Liver (tissue), 3 donors: ENCODE results near the gene TJP3.

Experiments
- FOXA1 ChIP-seq: IDR thresholded peaks from 2 replicates; pipeline ENCODE4 v1.6.1; 2016; ENCODE audit warnings: antibody characterized with exemption
- GABPA ChIP-seq, 2 donors: IDR thresholded peaks in 1 of 2; conservative IDR thresholded peaks in 1 of 2; 2 replicates each; pipeline ENCODE4 v1.6.1; 2016; ENCODE audit warnings: antibody characterized with exemption in 2 of 2, mild to moderate bottlenecking in 1 of 2, moderate library complexity in 1 of 2
- JUND ChIP-seq, 2 donors: IDR thresholded peaks; 2 replicates each; pipeline ENCODE4 v1.6.1; 2016; ENCODE audit warnings: antibody characterized with exemption in 2 of 2
- RAD21 ChIP-seq, 2 donors: IDR thresholded peaks; 2 replicates each; pipeline ENCODE4 v1.6.1; 2016; ENCODE audit warnings: antibody characterized with exemption in 2 of 2, mild to moderate bottlenecking in 2 of 2
- SP1 ChIP-seq: IDR thresholded peaks from 2 replicates; pipeline ENCODE4 v1.6.1; 2018; ENCODE audit warnings: antibody characterized with exemption, mild to moderate bottlenecking
- TF ChIP-seq, protein P1 (sequence below): fragments of 150-350 bp; IDR thresholded peaks from 2 replicates; pipeline ENCODE4 v1.5.1; 2017; ENCODE audit warnings: improper control_type of control experiment, low read depth, low read length; ENCODE audit not compliant: missing input control
- donor health status: healthy.
- donor health status: healthy.

DNA sequence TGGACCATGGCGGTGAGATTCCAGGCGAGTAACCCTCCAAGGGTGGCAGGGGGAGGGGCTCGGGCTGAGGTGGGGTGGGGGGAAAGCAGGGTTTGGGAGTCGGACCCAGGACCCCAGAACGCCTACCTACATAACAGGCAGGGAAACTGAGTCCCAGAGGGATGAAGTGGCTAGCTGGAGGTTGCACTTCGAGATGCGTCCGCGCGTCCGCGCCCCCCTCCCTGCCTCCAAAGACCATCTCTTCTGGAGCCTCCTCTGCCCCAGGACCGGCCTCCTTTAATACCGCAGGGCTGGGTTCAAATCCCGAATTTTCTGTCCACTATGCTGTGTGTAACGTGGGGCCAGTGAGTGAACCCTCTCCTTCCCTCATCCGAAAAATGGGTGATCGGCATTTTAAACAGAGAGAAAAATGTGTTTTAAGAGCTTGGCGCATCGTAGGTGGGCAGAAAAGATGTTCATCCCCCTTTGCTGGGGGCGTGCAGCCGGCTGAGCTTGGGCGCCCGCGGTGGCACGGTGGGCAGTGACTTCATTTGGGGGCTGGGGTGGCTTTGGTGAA is 13.8 kb downstream of the TJP3 start:
- TF ChIP-seq, protein P1, sequence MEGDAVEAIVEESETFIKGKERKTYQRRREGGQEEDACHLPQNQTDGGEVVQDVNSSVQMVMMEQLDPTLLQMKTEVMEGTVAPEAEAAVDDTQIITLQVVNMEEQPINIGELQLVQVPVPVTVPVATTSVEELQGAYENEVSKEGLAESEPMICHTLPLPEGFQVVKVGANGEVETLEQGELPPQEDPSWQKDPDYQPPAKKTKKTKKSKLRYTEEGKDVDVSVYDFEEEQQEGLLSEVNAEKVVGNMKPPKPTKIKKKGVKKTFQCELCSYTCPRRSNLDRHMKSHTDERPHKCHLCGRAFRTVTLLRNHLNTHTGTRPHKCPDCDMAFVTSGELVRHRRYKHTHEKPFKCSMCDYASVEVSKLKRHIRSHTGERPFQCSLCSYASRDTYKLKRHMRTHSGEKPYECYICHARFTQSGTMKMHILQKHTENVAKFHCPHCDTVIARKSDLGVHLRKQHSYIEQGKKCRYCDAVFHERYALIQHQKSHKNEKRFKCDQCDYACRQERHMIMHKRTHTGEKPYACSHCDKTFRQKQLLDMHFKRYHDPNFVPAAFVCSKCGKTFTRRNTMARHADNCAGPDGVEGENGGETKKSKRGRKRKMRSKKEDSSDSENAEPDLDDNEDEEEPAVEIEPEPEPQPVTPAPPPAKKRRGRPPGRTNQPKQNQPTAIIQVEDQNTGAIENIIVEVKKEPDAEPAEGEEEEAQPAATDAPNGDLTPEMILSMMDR: no peak
- TF ChIP-seq RAD21 (IDR thresholded peaks at IDR 0.05): no peak
- no peak for TF ChIP-seq JUND (IDR thresholded peaks at IDR 0.05)
- no peak for TF ChIP-seq SP1
- no peak for TF ChIP-seq FOXA1
- TF ChIP-seq GABPA (IDR thresholded peaks at IDR 0.05 in 1 of 2, conservative IDR thresholded peaks at IDR 0.05 in 1 of 2): no peak
